ENCODE results near the gene ZSCAN5A. TPM values are rescaled to one million over a fixed set of nuclear protein-coding genes. Genes with fewer than 3 reads are reported as not detected.
"Not testable (repeated sequence)": the region's sequence is repeated elsewhere in the genome, so short reads cannot be mapped to it uniquely, and the experiment has no call there.

ZSCAN5A gene
- total RNA-seq, 1 donor from 2014 or later, result 4.1 TPM

DNA sequence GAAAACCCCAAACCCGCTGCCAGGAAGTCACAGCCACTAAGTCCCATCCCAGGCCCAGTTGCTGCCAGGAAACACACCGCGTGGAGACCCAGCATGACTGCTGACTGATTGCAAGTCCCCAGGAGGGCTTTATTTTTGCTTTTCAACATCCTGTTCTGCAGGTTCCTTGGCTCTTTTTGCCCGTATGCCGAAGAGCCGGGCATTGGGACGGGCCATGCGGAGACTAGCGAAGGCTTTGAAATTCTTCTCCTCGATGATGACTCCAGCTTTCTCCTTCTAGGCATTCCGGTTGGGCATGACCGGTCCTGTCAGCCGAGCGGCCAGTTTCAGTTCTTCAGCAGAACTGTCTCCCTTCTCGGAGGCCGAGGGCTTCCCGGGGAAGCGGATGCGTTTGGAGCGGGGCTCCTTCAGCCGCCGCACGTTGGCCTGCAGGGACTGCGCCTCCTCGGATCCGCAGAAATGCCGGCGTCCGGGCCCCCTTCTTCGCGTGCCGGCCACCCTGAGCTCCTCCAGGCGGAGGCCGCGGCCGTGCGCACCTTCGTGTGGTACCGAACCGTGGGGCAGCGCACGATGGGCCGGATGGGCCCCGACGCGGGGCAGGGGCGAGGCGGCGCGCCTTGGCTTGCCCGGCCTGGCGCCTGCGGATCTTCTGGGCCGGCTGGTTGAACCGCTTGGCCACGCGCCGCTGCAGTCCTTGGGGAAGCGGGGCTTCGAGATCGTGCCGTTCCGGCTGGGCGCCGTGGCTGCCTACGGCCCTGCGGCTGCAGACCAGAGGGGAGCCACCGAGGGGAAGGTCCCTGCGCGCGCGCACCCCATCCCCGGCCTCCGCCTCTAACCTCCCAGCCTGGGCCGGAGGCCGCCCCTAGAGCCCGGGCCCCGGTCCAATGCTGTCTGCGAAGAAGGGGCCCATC is 97.3 kb downstream of the ZSCAN5A start:
- DNase-seq (ENCODE audit: extremely low read depth, low read depth, low spot score), result no peak

- DNase-seq (ENCODE audit: extremely low read depth, low read depth, low spot score), result no peak
Measured at GRCh38 chr19:56211718-56212117, 102.9 kb downstream of the ZSCAN5A start.

DNA sequence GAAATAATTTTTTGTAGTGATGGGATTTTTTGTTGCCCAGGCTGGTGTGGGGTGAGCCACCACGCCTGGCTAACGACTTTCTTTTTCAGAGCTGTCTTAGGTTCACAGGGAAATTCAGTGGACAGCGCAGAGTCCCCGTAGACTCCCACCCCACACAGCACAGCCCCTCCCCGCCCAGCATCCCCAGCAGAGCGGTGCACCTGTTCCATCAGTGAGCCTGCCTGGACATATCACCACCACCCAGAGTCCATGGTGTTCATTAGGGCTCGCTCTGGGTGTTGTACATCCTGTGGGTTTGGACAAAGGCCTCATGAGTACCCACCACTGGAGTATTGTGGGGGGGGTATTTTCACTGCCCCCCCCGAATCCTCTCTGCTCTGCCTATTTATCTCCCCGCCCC is 104.6 kb downstream of the ZSCAN5A start:
- DNase-seq (ENCODE audit: extremely low read depth, low read depth, low spot score), result not testable (repeated sequence)

GRCh38 chr19:56209091-56209490 is 105.5 kb downstream of the ZSCAN5A start:
- no peak for DNase-seq (ENCODE audit: extremely low read depth, low read depth, low spot score)

- DNase-seq (ENCODE audit: extremely low read depth, low read depth, low spot score), result not testable (repeated sequence)
Measured at GRCh38 chr19:56207581-56207980, 107.1 kb downstream of the ZSCAN5A start.

GRCh38 chr19:56201973-56202372 is 112.7 kb downstream of the ZSCAN5A start, which contains the start of gene ZSCAN5C:
Gene ZSCAN5C (plus strand): TSS chr19:56202273. CDS start chr19:56205914, 3,641 bp downstream.
- DNase-seq (ENCODE audit: extremely low read depth, low read depth, low spot score), result no peak

DNA sequence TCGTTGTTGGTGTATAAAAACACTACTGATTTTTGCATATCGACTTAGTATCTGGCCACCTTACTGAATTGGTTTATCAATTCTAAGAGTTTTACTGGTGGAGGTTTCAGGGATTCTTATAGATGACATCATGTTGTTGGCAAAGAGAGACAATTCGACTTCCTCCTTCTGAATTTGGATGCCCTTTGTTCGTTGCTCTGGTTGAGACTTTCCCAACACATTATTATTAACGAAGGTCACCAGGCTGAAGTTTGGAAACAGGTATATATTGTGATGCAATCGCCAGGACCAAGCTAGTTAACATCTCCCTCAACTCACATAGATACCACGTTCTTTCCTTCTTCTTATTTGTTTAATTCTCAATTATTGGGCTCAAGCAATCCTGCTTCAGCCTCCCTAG is 115.0 kb downstream of the ZSCAN5A start:
- DNase-seq (ENCODE audit: extremely low read depth, low read depth, low spot score), result no peak

DNA sequence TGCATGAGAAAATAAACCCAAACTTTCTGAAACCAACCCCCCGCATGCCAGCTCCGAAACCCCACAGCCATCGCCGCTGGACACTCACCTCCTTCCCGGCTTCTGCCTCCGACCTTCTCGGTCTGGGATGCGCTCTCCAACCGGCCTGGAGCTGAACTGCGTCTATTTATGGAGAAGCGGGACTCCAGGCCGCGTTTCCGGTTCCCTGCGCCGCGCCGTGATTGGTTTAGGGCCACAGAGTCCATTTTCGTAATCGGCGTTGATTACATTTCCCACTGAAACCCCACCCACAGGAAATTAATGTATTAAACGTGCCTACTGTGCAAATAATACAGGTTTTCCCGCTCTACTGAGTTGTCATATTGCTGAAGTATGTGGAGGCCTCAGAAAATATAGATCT is 117.0 kb downstream of the ZSCAN5A start, which contains the start of gene ZSCAN5B:
ZSCAN5B (minus strand) TSS at position 138 of the 400 bp plus-strand sequence. CDS start 4,731 bp downstream, outside the sequence.
- not testable (repeated sequence) for DNase-seq (ENCODE audit: extremely low read depth, low read depth, low spot score)

GRCh38 chr19:56193981-56194640 is 120.5 kb downstream of the ZSCAN5A start:
- DNase-seq (ENCODE audit: extremely low read depth, low read depth, low spot score), result no peak

GRCh38 chr19:56191711-56192110 is 122.9 kb downstream of the ZSCAN5A start:
- no peak for DNase-seq (ENCODE audit: extremely low read depth, low read depth, low spot score)

DNA sequence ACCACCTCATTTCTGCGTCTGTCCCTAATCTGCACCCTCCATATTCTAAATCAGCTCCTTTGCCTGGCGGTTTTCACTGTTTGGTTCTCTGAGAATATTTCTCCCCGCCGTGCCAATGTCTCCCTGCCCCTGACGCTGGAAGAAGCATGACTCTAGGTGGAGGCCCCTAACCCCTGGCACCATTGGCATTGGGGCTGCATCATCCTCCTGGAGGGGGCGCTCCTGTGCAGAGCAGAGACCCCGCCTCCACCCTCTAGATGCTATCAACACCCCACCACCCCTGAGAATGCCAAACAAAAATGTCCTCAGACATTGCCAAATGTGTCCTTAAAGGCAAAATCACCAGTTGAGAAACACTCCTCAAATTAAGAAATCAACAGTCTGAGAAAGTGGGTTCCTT is 123.5 kb downstream of the ZSCAN5A start:
- DNase-seq (ENCODE audit: extremely low read depth, low read depth, low spot score), result no peak

DNA sequence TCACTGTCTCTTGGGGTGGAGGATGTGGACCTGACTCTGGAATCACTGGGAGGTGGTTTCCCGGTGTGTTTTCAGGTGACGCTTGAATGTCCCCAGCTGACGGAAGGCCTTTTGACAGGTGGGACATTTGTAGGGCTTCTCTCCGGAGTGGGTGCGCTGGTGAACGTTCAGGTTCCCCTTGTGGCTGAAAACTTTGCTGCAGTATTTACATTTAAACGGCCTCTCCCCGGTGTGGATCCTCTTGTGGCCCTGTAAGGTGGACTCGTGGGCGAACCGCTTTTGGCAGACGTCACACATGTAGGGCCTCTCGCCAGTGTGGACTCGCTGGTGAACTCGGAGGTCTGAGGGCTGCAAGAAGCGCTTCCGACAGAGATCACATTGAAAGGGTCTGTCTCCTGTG is 124.9 kb downstream of the ZSCAN5A start:
- no peak for DNase-seq (ENCODE audit: extremely low read depth, low read depth, low spot score)

DNA sequence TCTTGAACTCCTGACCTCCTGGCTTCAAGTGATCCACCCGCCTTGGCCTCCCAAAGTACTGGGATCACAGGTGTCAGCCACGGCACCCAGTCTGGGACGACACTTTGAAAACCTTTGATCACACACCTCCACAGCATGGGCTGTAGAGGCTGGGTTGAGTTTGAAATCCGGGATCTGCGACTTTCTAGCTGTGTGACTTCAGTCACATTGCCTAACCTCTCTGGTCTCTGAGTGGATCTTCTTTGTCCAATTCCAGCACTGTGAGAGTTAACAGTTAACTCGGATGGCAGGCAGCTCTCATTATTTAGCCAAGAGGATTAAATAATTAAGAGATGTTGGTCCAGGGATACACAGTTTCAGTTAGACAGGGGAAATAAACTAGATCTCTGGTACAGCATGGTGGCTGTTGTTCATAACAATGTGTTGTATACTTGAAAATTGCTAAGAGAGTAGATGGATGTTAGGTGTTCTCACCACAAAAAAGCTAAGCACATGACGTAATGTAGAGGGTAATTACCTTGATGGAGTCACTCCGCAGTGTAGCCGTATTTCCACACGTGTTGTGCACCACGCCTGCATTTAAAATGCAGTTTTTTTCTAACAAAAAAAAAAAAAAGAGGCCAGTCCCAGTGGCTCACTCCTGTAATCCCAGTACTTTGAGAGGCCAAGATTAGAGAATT is 136.9 kb downstream of the ZSCAN5A start:
- DNase-seq (ENCODE audit: extremely low read depth, low read depth, low spot score), result no peak

- no peak for DNase-seq (ENCODE audit: extremely low read depth, low read depth, low spot score)
Measured at GRCh38 chr19:56176881-56177280, 137.8 kb downstream of the ZSCAN5A start.

DNA sequence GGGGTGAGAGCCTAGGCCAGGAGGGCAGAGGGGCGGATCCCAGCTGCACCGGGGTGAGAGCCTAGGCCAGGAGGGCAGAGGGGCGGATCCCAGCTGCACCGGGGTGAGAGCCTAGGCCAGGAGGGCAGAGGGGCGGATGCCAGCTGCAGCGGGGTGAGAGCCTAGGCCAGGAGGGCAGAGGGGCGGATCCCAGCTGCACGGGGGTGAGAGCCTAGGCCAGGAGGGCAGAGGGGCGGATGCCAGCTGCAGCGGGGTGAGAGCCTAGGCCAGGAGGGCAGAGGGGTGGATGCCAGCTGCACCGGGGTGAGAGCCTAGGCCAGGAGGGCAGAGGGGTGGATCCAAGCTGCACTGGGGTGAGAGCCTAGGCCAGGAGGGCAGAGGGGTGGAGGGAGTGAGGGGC is 138.3 kb downstream of the ZSCAN5A start:
- DNase-seq (ENCODE audit: extremely low read depth, low read depth, low spot score), result not testable (repeated sequence)

DNA sequence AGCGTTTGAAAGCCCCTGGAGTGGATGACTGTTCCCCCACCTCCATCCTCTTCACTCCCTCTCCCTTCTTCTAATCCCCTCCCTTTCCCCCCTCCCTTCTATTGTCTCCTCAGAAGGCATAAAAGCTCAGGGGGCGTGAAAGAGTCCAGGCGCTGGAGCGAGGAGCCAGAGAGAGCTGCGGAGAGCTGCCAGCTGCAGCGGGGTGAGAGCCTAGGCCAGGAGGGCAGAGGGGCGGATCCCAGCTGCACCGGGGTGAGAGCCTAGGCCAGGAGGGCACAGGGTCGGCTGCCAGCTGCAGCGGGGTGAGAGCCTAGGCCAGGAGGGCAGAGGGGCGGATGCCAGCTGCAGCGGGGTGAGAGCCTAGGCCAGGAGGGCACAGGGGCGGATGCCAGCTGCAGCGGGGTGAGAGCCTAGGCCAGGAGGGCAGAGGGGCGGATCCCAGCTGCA is 138.8 kb downstream of the ZSCAN5A start, which contains the start of gene GALP:
GALP (plus strand) TSS at position 148 of the 447 bp plus-strand sequence. CDS start 1,101 bp downstream, outside the sequence.
- DNase-seq (ENCODE audit: extremely low read depth, low read depth, low spot score), result not testable (repeated sequence)

- no peak for DNase-seq (ENCODE audit: extremely low read depth, low read depth, low spot score)
Measured at GRCh38 chr19:56174550-56174949, 140.1 kb downstream of the ZSCAN5A start.

DNA sequence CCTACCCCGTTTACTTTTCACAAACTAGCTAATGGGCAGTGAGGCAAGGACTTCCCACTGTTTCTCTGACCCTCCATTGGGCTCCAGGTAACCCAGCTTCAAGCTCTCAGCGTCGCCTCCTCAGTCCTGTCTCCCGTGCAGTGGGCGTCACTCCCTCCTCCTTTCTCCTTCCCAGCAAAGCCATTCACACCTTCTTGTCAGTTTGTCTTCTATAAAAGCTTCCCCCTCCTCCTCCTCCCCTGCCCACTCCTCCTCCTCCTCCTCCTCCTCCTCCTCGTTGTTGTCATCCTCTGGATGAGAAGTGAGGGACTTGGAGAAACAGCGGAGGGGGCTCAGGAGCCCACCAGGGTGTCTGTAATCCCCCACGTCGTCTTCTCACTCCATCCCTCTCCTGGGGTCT is 140.6 kb downstream of the ZSCAN5A start:
- no peak for DNase-seq (ENCODE audit: extremely low read depth, low read depth, low spot score)
